ENCODE data around the gene PALM. TPM values are rescaled to one million over a fixed set of nuclear protein-coding genes. Genes with fewer than 3 reads are reported as not detected.
"Not testable (repeated sequence)": the region's sequence is repeated elsewhere in the genome, so short reads cannot be mapped to it uniquely, and the experiment has no call there.

Gene PALM
- total RNA-seq: not detected in 2 replicates

- intact Hi-C loops (cut with micrococcal nuclease): no loop called here
These were observed at the start of gene PALM for GRCh38 chr19:708154-709143. Gene PALM, plus strand, starts transcription at chr19:708935. Its CDS starts 212 bp downstream, at chr19:709147.

- intact Hi-C loops (cut with micrococcal nuclease): loop anchor here (1.0 to 5.0 kb wide), 6 partner anchors 28 to 586 kb away; partner anchors contain the start of genes HCN2, MIDN, POLRMT and RNU6-2
These were observed 47.8 kb upstream of the PALM start for GRCh38 chr19:660793-661426.

GRCh38 chr19:661427-662196 is 47.1 kb upstream of the PALM start:
- intact Hi-C loops (cut with micrococcal nuclease): loop anchor here (1.0 to 5.0 kb wide), 8 partner anchors 28 to 586 kb away; partner anchors contain the start of genes BSG, HCN2, MIDN and POLRMT

GRCh38 chr19:662207-662961 is 46.4 kb upstream of the PALM start:
- intact Hi-C loops (cut with micrococcal nuclease): loop anchor here (1.0 to 5.0 kb wide), 5 partner anchors 75 to 585 kb away; partner anchors contain the start of genes BSG, HCN2, MIDN and RNU6-2

DNA sequence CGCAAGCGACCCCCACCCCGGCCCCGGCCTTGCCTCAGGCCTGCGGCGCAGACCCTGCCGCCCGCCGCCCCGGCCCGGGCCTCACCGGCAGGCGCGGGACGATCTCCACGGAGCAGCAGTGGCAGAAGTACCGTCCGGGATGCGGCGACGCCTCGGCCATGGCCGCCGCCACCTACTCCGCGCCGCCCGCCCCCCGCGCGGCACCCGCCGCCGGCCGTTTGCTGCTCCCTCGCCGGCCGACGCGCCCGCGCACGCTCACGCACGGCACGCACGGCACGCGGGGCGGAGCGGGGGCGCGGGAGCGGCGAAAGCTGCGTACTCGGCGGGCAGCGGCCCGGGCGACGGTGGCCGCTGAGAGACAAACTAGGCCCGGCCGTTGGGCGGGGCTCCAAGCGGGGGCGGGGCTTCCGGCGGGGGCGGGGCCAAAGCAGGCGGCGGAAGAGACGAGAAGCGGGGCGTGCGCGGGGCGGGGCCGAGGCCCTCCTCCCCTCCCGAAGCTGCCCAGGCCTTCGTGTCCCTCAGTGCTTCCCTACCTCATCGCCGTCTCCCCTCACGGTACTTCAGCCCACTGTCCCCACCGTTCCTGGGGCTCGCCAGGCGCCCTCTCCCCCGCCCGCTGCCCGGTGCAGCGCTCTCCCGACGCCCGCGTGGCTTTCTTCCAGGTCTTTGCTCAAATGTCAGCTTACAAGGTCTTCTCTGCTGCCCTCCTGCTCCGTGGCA is 45.6 kb upstream of the PALM start, which contains the start of gene RNF126:
Gene RNF126, minus strand, starts transcription at position 253 of the 720 bp plus-strand sequence. Its CDS starts 93 bp downstream, at position 160.
- intact Hi-C loops (cut with micrococcal nuclease): loop anchor here (1.0 to 5.0 kb wide), 8 partner anchors 17 to 584 kb away; partner anchors contain the start of genes BSG, HCN2, MIDN and PTBP1

DNA sequence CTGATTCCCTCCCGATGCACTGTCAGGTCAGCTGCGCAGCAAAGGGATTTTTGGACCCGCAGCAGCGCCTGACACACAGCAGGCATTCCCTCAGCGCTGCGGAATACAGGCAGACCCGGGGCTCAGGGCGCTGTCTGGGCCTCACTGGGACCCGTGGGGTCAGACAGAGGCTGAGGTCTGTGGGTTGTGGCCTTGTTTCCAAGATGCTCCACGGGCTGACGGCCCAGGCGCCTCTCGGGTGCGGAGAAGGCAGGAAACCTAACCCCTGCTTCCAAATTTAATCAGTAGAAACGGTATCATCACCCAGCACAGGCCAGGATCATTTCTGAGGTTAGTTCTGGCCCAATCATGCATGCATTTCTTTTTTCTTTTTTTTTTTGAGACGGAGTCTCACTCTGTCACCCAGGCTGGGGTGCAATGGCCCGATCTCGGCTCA is 45.0 kb upstream of the PALM start:
- intact Hi-C loops (cut with micrococcal nuclease): loop anchor here (1.0 to 5.0 kb wide), 8 partner anchors 17 to 584 kb away; partner anchors contain the start of genes HCN2, MIDN, PTBP1 and RNU6-2

GRCh38 chr19:664913-665443 is 43.8 kb upstream of the PALM start:
- intact Hi-C loops (cut with micrococcal nuclease): loop anchor here (1.0 to 5.0 kb wide), 5 partner anchors 69 to 582 kb away; partner anchors contain the start of genes HCN2, MIDN, RNU6-2 and TMEM259

GRCh38 chr19:666985-667573 is 41.7 kb upstream of the PALM start:
- intact Hi-C loops (cut with micrococcal nuclease): not testable (repeated sequence)

- intact Hi-C loops (cut with micrococcal nuclease): not testable (repeated sequence)
These were observed 39.9 kb upstream of the PALM start for GRCh38 chr19:668675-669434.

GRCh38 chr19:670609-671075 is 38.1 kb upstream of the PALM start:
- intact Hi-C loops (cut with micrococcal nuclease): no loop called here

DNA sequence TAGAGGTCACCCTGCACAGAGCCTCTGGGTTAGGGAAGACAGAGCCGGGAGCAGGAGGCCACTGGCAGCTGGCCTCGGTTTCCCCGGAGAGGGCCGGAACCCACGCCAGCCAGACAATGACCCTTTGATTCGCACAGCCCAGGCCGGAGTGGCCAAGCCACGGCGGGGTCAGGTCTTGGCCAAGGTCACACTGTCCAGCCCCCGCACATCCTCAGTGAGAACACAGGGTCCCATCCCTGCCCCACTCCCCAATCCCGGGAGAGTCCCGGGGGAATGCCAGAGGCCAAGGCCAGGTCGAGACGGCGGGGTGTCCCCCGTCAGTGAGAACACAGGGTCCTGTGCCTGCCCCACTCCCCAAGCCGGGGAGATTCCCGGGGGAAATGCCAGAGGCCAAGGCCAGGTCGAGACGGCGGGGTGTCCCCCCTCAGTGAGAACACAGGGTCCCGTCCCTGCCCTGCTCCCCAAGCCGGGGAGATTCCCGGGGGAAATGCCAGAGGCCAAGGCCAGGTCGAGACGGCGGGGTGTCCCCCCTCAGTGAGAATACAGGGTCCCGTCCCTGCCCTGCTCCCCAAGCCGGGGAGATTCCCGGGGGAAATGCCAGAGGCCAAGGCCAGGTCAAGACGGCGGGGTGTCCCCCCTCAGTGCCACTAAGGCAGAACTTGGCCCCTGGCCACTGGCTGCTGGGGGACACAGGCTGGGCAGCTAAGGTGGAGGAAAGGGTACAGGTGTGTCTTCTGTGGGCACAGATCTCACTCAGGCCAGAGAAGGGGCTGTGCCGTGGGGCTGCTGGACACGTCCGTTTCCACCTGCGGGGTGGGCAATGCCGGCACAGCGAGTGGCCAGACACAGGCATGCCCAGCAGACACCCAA is 34.2 kb upstream of the PALM start:
- intact Hi-C loops (cut with micrococcal nuclease): no loop called here

DNA sequence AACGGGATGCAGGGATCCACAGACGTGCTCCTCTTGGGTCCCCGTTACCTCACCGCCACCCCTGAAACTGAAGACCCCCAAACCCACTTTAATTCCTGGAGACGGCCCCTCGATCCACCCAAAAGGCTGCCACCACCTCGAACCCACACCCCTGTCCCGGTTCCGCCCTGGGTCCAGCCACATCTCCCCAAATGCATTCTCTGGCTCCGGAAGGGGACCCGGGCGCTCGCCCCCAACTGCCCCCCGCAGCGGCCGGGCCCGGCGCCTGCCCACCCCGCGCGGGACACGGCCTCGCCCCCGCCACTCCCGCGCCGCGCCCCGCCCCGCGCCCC is 32.8 kb upstream of the PALM start:
- intact Hi-C loops (cut with micrococcal nuclease): no loop called here

- intact Hi-C loops (cut with micrococcal nuclease): no loop called here
These were observed 32.2 kb upstream of the PALM start, which contains the start of gene FSTL3 for GRCh38 chr19:676339-677105. Gene FSTL3, plus strand, starts transcription at chr19:676392. Its CDS starts 32 bp downstream, at chr19:676424.

DNA sequence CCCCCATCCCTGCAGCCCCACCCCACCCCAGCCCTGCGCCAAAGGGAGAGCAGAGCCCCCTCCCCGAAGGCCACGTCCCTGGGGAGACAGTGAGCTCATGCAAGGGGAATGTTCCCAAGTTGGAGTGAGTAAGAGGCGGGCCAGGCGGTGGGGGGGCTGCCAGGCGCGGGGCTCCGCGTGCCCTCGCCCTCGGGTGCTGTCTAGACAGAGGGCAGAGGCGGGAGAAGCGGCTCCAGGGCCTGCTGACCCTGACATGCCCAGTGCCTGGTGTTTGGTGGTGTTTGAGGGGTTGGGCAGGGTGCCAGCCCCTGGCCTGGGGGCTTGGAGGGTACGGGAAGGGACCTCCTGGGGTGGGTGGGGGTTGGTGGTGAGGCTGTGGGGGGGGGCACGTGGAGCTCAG is 31.5 kb upstream of the PALM start:
- intact Hi-C loops (cut with micrococcal nuclease): no loop called here

DNA sequence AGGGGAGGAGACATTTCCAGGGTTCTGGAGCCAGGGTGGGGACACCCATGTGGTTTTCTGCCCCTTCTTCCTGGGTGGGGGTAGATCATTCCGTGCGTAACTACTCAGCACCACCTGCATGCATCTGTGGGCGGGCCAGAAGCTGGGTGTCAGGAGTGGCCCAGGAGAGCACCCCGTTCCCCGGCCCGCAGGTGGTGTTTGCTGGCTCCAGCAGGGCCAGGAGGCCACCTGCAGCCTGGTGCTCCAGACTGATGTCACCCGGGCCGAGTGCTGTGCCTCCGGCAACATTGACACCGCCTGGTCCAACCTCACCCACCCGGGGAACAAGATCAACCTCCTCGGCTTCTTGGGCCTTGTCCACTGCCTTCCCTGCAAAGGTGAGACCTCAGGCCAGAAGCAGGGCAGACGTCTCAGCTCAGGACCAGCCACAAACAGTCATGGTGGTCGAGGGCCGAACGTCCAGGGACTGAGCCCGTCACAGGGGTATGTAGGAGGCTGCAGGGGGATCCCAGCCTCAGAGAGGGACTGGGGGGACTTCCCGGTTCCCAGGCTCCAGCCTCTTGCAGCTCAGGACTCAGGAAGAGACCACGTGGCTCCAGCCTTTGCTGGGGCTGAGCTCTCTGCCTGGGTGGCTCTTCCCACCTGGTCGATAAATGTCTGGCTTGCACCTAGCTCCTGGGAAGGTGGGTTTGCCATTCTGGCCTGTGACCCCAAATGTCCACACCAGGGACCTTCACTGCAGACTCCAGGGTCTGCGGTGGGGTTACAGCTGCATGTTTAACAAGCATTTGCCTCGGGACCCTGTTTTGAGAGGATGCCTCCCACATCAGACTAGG is 30.9 kb upstream of the PALM start:
- intact Hi-C loops (cut with micrococcal nuclease): no loop called here
